H1 (cell line): ENCODE data around the gene CPTP. TPM values are rescaled to one million over a fixed set of nuclear protein-coding genes. Genes with fewer than 3 reads are reported as not detected.

Experiments used
- EGR1 ChIP-seq: IDR thresholded peaks from 2 replicates; pipeline ENCODE4 v1.6.1; 2011; ENCODE audit warnings: low read depth, low read length, borderline replicate concordance
- EP300 ChIP-seq, 2 experiments: IDR thresholded peaks; 1 replicate in 1 of 2; 2 replicates in 1 of 2; pipeline ENCODE4 v1.6.1; 2011 to 2012; ENCODE audit warnings: low read depth in 2 of 2, low read length in 2 of 2, mild to moderate bottlenecking in 2 of 2, borderline replicate concordance in 1 of 2, inconsistent platforms in 1 of 2, moderate library complexity in 1 of 2
- KDM1A ChIP-seq: fragments of 200-600, 300-600 bp; sonication (generic); IDR thresholded peaks from 2 replicates; pipeline ENCODE4 v1.7.1; 2016; ENCODE audit warnings: mild to moderate bottlenecking, low read length, borderline replicate concordance
- POLR2AphosphoS5 ChIP-seq: IDR thresholded peaks from 2 replicates; pipeline ENCODE4 v1.6.1; 2011; ENCODE audit warnings: low read depth, low read length
- POU5F1 ChIP-seq: IDR thresholded peaks from 2 replicates; pipeline ENCODE4 v1.6.1; 2011; ENCODE audit warnings: low read depth, mild to moderate bottlenecking, low read length, moderate library complexity
- RXRA ChIP-seq: IDR thresholded peaks from 2 replicates; pipeline ENCODE4 v1.6.1; 2011; ENCODE audit warnings: low read depth, mild to moderate bottlenecking, low read length, moderate library complexity; ENCODE audit not compliant: insufficient read depth
- SAP30 ChIP-seq: fragments of 300-600 bp; sonication (generic); IDR thresholded peaks from 2 replicates; pipeline ENCODE4 v1.7.1; 2012; ENCODE audit warnings: low read length, moderate library complexity, mild to moderate bottlenecking, inconsistent platforms; ENCODE audit not compliant: insufficient read depth, insufficient replicate concordance
- SIN3A ChIP-seq, 2 experiments: IDR thresholded peaks in 1 of 2; conservative IDR thresholded peaks in 1 of 2; 2 replicates each; pipeline ENCODE4 v1.6.1; 2011 to 2012; ENCODE audit warnings: low read length in 2 of 2, improper control_type of control experiment in 1 of 2, low read depth in 1 of 2, mild to moderate bottlenecking in 1 of 2
- TBP ChIP-seq: IDR thresholded peaks from 2 replicates; pipeline ENCODE4 v1.6.1; 2011; ENCODE audit warnings: low read depth, low read length, improper control_type of control experiment
- polyA plus RNA-seq, 7 experiments: library from polyadenylated mRNA; depleted of rRNA in 3 of 7; stranded (reverse) in 5 of 7; unstranded in 2 of 7; fragments of >200 nt in 5 of 7; fragments of 200-250 nt in 2 of 7; gene quantifications; 1 replicate in 5 of 7; 2 replicates in 1 of 7; 4 replicates in 1 of 7; pipeline versions ENCODE4 v1.2.1 to v1.2.3, GENCODE V29; 2011 to 2013; ENCODE audit warnings: missing spikeins in 2 of 7, mixed read lengths in 2 of 7
- total RNA-seq: library from RNA; stranded (reverse); fragmentation: NEBNext Ultra II Directional; extraction: Animal tissue kit (Norgen Biotek cat#: 25700); gene quantifications from 2 replicates; pipeline ENCODE4 v1.2.1, GENCODE V29; 2021
- TF ChIP-seq, protein P1 (sequence below): fragments of 300-600 bp; sonication (generic); IDR thresholded peaks from 2 replicates; pipeline ENCODE4 v1.7.1; 2012; ENCODE audit warnings: low read length, moderate library complexity, mild to moderate bottlenecking, inconsistent platforms; ENCODE audit not compliant: insufficient replicate concordance

The CPTP gene
- total and polyA plus RNA-seq, 2 of the 8 experiments (the other 6 are each of a cell fraction or from before 2014, with no cell fraction given), result 8.1 to 10.6 TPM

DNA sequence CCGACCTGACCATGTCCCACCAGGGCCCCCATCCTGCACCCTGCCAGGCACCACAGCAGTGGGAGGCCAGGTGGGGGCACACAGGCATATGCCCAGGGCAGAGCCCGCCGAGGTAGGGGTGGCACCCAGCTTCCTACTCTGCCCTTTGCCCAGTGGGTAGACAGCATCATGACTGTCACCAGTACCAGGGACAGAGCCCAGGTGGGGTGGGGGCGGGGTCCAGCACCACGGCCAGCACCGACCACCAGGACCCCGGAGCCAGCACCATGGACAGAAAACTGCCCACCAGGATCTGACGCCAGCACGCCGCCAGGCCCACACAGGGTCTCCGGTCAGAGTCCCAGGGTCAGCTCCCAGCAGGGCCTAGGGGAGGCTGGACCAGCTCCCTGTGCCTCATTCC lies 10.2 kb downstream of the CPTP start (continued):
- TF ChIP-seq, protein P1, sequence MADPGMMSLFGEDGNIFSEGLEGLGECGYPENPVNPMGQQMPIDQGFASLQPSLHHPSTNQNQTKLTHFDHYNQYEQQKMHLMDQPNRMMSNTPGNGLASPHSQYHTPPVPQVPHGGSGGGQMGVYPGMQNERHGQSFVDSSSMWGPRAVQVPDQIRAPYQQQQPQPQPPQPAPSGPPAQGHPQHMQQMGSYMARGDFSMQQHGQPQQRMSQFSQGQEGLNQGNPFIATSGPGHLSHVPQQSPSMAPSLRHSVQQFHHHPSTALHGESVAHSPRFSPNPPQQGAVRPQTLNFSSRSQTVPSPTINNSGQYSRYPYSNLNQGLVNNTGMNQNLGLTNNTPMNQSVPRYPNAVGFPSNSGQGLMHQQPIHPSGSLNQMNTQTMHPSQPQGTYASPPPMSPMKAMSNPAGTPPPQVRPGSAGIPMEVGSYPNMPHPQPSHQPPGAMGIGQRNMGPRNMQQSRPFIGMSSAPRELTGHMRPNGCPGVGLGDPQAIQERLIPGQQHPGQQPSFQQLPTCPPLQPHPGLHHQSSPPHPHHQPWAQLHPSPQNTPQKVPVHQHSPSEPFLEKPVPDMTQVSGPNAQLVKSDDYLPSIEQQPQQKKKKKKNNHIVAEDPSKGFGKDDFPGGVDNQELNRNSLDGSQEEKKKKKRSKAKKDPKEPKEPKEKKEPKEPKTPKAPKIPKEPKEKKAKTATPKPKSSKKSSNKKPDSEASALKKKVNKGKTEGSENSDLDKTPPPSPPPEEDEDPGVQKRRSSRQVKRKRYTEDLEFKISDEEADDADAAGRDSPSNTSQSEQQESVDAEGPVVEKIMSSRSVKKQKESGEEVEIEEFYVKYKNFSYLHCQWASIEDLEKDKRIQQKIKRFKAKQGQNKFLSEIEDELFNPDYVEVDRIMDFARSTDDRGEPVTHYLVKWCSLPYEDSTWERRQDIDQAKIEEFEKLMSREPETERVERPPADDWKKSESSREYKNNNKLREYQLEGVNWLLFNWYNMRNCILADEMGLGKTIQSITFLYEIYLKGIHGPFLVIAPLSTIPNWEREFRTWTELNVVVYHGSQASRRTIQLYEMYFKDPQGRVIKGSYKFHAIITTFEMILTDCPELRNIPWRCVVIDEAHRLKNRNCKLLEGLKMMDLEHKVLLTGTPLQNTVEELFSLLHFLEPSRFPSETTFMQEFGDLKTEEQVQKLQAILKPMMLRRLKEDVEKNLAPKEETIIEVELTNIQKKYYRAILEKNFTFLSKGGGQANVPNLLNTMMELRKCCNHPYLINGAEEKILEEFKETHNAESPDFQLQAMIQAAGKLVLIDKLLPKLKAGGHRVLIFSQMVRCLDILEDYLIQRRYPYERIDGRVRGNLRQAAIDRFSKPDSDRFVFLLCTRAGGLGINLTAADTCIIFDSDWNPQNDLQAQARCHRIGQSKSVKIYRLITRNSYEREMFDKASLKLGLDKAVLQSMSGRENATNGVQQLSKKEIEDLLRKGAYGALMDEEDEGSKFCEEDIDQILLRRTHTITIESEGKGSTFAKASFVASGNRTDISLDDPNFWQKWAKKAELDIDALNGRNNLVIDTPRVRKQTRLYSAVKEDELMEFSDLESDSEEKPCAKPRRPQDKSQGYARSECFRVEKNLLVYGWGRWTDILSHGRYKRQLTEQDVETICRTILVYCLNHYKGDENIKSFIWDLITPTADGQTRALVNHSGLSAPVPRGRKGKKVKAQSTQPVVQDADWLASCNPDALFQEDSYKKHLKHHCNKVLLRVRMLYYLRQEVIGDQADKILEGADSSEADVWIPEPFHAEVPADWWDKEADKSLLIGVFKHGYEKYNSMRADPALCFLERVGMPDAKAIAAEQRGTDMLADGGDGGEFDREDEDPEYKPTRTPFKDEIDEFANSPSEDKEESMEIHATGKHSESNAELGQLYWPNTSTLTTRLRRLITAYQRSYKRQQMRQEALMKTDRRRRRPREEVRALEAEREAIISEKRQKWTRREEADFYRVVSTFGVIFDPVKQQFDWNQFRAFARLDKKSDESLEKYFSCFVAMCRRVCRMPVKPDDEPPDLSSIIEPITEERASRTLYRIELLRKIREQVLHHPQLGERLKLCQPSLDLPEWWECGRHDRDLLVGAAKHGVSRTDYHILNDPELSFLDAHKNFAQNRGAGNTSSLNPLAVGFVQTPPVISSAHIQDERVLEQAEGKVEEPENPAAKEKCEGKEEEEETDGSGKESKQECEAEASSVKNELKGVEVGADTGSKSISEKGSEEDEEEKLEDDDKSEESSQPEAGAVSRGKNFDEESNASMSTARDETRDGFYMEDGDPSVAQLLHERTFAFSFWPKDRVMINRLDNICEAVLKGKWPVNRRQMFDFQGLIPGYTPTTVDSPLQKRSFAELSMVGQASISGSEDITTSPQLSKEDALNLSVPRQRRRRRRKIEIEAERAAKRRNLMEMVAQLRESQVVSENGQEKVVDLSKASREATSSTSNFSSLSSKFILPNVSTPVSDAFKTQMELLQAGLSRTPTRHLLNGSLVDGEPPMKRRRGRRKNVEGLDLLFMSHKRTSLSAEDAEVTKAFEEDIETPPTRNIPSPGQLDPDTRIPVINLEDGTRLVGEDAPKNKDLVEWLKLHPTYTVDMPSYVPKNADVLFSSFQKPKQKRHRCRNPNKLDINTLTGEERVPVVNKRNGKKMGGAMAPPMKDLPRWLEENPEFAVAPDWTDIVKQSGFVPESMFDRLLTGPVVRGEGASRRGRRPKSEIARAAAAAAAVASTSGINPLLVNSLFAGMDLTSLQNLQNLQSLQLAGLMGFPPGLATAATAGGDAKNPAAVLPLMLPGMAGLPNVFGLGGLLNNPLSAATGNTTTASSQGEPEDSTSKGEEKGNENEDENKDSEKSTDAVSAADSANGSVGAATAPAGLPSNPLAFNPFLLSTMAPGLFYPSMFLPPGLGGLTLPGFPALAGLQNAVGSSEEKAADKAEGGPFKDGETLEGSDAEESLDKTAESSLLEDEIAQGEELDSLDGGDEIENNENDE, result no peak
- TF ChIP-seq EP300 (IDR thresholded peaks at IDR 0.05; ENCODE audit: borderline replicate concordance in 1 of 2, low read depth in 2 of 2, low read length in 2 of 2), result no peak; a peak in 1 of 3 replicates
- no peak for TF ChIP-seq POU5F1
- peak; percentile 75; the same call in 1 of the 2 replicates for TF ChIP-seq EGR1
- TF ChIP-seq RXRA, result no peak
- TF ChIP-seq KDM1A, result no peak
- TF ChIP-seq SAP30, result peak; percentile 90
- peak; percentile 100 for TF ChIP-seq SIN3A (conservative IDR thresholded peaks at IDR 0.05 in 1 of 2, IDR thresholded peaks at IDR 0.05 in 1 of 2; ENCODE audit: low read depth in 1 of 2, low read length in 2 of 2)
- no peak for TF ChIP-seq POLR2AphosphoS5
- no peak; the same call in 1 of the 2 replicates for TF ChIP-seq TBP
